Lower leg skin (tissue), 3 donors: ENCODE measurements around the gene LMO3.

Experiments
- POLR2A ChIP-seq, 2 donors: fragments of 450-650 bp; IDR thresholded peaks; one replicate each; pipeline ENCODE4 v1.6.1; 2016 to 2017; ENCODE audit warnings: antibody characterized with exemption in 2 of 2, mild to moderate bottlenecking in 1 of 2, moderate library complexity in 1 of 2
- TF ChIP-seq, protein P1 (sequence below), 3 donors: fragments of 450-650 bp; IDR thresholded peaks; one replicate each; pipeline ENCODE4 v1.5.1; 2016; ENCODE audit warnings: antibody characterized with exemption in 3 of 3, mild to moderate bottlenecking in 3 of 3, moderate library complexity in 2 of 3

DNA sequence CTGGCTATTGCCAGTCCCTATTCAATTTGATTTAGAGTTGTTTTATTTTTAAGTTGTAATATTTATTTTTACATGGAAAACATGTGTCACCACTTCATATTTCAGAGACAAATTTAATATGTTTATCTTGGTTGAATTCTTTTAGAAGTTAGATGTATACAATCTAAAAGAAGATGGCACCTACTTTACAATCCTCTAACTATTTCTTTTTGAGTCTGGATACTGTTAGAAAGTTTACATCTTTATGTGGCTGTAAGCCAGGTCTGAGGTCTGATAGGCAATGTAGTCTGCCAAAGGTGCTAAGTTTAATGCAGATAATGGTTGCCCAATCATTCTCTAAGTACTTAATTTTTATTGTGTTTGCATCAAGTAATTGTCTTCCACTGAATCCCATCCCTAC is 7.2 kb upstream of the LMO3 start:
- TF ChIP-seq, protein P1, sequence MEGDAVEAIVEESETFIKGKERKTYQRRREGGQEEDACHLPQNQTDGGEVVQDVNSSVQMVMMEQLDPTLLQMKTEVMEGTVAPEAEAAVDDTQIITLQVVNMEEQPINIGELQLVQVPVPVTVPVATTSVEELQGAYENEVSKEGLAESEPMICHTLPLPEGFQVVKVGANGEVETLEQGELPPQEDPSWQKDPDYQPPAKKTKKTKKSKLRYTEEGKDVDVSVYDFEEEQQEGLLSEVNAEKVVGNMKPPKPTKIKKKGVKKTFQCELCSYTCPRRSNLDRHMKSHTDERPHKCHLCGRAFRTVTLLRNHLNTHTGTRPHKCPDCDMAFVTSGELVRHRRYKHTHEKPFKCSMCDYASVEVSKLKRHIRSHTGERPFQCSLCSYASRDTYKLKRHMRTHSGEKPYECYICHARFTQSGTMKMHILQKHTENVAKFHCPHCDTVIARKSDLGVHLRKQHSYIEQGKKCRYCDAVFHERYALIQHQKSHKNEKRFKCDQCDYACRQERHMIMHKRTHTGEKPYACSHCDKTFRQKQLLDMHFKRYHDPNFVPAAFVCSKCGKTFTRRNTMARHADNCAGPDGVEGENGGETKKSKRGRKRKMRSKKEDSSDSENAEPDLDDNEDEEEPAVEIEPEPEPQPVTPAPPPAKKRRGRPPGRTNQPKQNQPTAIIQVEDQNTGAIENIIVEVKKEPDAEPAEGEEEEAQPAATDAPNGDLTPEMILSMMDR (IDR thresholded peaks at IDR 0.05) = no peak
- TF ChIP-seq POLR2A (IDR thresholded peaks at IDR 0.05) = no peak
